SK-MEL-5 (cell line): ENCODE results near the gene NPR1. TPM values are rescaled to one million over a fixed set of nuclear protein-coding genes. Genes with fewer than 3 reads are reported as not detected.

Source experiments
- DNase-seq: peaks from one replicate; pipeline ENCODE4 v3.0.0-alpha.2; 2016; ENCODE audit warnings: low read depth, low spot score
- in situ Hi-C: cut with HindIII; loops from 2 replicates; pipeline ENCODE4 v1.10.0; 2016; ENCODE audit warnings: low sequenced_read_pairs, high pct_unique_total_duplicates, low pct_unique_long_range_greater_than_20kb
- small RNA-seq, 2 experiments: library from RNA; depleted of rRNA; stranded (forward); fragments of <200 nt; gene quantifications; one replicate each; pipeline ENCODE3, GENCODE V24; 2014
- total RNA-seq: library from RNA; depleted of rRNA; stranded (reverse); fragments of >200 nt; shearing (Covaris generic); gene quantifications from 2 replicates; pipeline ENCODE4 v1.2.3, GENCODE V29; 2014; rRNA removed

The NPR1 gene
- total RNA-seq, 1 experiment from 2014 or later: not detected

GRCh38 chr1:153741986-153742385, 63.5 kb downstream of the NPR1 start:
- in situ Hi-C loops: no loop called here
- no peak for DNase-seq

- in situ Hi-C loops: no loop called here
- no peak for DNase-seq
Measured at GRCh38 chr1:153742411-153743142, 64.1 kb downstream of the NPR1 start.

Small RNA genes within 50 kb of the gene (small RNA-seq; reads per million reads assigned to genes)
- gene MIR8083: 0 reads per million in 2 experiments
- gene RF00019: 0 reads per million in 2 experiments
- gene RN7SL372P: 0 reads per million in 2 experiments

Other genes with a start within 250 kb of the NPR1 start
- gene S100A7, start 218.0 kb upstream of the NPR1 start, total RNA-seq: not detected in 2 replicates
- 185 and 198 TPM in 2 replicates for gene S100A6, start 142.7 kb upstream of the NPR1 start, total RNA-seq
- gene S100A5, start 137.8 kb upstream of the NPR1 start, total RNA-seq: not detected in 2 replicates
- 0.51 TPM in 1 of 2 replicates, not detected in the other for gene S100A4, start 132.9 kb upstream of the NPR1 start, total RNA-seq
- 0.63 TPM in 1 of 2 replicates, not detected in the other for gene S100A3, start 129.4 kb upstream of the NPR1 start, total RNA-seq
- 0.24 and 2.2 TPM in 2 replicates for gene S100A2, start 112.8 kb upstream of the NPR1 start, total RNA-seq
- 36.5 and 37.8 TPM in 2 replicates for gene S100A16, start 65.6 kb upstream of the NPR1 start, total RNA-seq
- gene S100A14, start 62.4 kb upstream of the NPR1 start, total RNA-seq: not detected in 2 replicates
- 247 and 266 TPM in 2 replicates for gene S100A13, start 51.2 kb upstream of the NPR1 start, total RNA-seq
- gene S100A1, start 50.3 kb upstream of the NPR1 start, total RNA-seq: 563 and 586 TPM in 2 replicates
- 59.3 and 62.0 TPM in 2 replicates for gene CHTOP, start 44.6 kb upstream of the NPR1 start, total RNA-seq
- gene SNAPIN, start 20.0 kb upstream of the NPR1 start, total RNA-seq: 91.1 and 101 TPM in 2 replicates
- 415 and 443 TPM in 2 replicates for gene ILF2, start 7.7 kb upstream of the NPR1 start, total RNA-seq
- gene INTS3, start 49.4 kb downstream of the NPR1 start, total RNA-seq: 63.2 and 77.5 TPM in 2 replicates
- 174 and 184 TPM in 2 replicates for gene SLC27A3, start 96.7 kb downstream of the NPR1 start, total RNA-seq
- 8.4 and 8.7 TPM in 2 replicates for gene GATAD2B, start 244.3 kb downstream of the NPR1 start, total RNA-seq